Heart left ventricle (tissue), 16 donors: Measurements from ENCODE around the gene NINJ2. TPM values are rescaled to one million over a fixed set of nuclear protein-coding genes. Genes with fewer than 3 reads are reported as not detected.

Experiments
- ATAC-seq, 4 donors: fragments of 200-7000 bp; cut with Tn5 transposase; one replicate each; pipeline ENCODE4 v1.9.1; 2020 to 2022; ENCODE audit warnings: moderate library complexity in 4 of 4, mild to moderate bottlenecking in 3 of 4, moderate number of reproducible peaks in 1 of 4
- DNase-seq, 5 donors: peaks; one replicate each; pipeline ENCODE4 v3.0.0-alpha.2; 2020
- H3K27ac ChIP-seq, 12 donors: fragments of 200-600 bp; sonication (generic) in 4 of 12; one replicate each; pipeline versions ENCODE4 v1.5.0 to v1.8.0; 2016 to 2022; ENCODE audit warnings: mild to moderate bottlenecking in 2 of 12
- H3K27me3 ChIP-seq, 9 donors: fragments of 200-600 bp; sonication (generic) in 2 of 9; one replicate each; pipeline versions ENCODE4 v1.5.1 to v1.8.0; 2016 to 2022; ENCODE audit warnings: mild to moderate bottlenecking in 3 of 9
- H3K36me3 ChIP-seq, 9 donors: fragments of 200-600 bp; sonication (generic) in 2 of 9; one replicate each; pipeline versions ENCODE4 v1.5.0 to v1.8.0; 2018 to 2022; ENCODE audit warnings: mild to moderate bottlenecking in 2 of 9
- H3K4me1 ChIP-seq, 12 donors: fragments of 200-600 bp; sonication (generic) in 4 of 12; one replicate each; pipeline versions ENCODE4 v1.5.0 to v1.8.0; 2016 to 2022; ENCODE audit warnings: mild to moderate bottlenecking in 3 of 12
- H3K4me3 ChIP-seq, 12 donors: fragments of 200-600 bp; sonication (generic) in 4 of 12; one replicate each; pipeline versions ENCODE4 v1.5.0 to v1.8.0; 2017 to 2022; ENCODE audit warnings: mild to moderate bottlenecking in 9 of 12, moderate library complexity in 4 of 12
- H3K9me3 ChIP-seq, 12 donors: fragments of 200-600 bp; sonication (generic) in 4 of 12; one replicate each; pipeline versions ENCODE4 v1.5.0 to v1.8.0; 2016 to 2022; ENCODE audit warnings: mild to moderate bottlenecking in 1 of 12
- POLR2A ChIP-seq, 2 donors: fragments of 450-650 bp; IDR thresholded peaks; one replicate each; pipeline ENCODE4 v1.6.1; 2017; ENCODE audit warnings: antibody characterized with exemption in 2 of 2, mild to moderate bottlenecking in 2 of 2, moderate library complexity in 2 of 2
- WGBS, 4 donors: extraction: QIAGEN DNeasy Blood & Tissue Kit in 2 of 4; methylation state at CpG; one replicate each; pipeline versions ENCODE4 v1.1.5 to v1.1.7; 2013 to 2018; 5-methylcytosine and 5-hydroxymethylcytosine counted together
- intact Hi-C, 10 donors: fragments of 100-400 bp; cut with DNase I; formaldehyde crosslinking; loops; one replicate each; pipeline versions ENCODE4 v1.11.1 to v1.14.2; 2022
- polyA plus RNA-seq, 2 donors: library from polyadenylated mRNA; stranded (reverse); fragments of 200-250 nt; gene quantifications; one replicate each; pipeline ENCODE4 v1.2.3, GENCODE V29; 2013
- total RNA-seq, 9 donors: library from RNA; depleted of rRNA in 2 of 9; stranded (reverse); fragments of >200 nt in 2 of 9; fragmentation: NEBNext Ultra II Directional in 3 of 9; extraction: Animal tissue kit (Norgen Biotek cat#: 25700) in 3 of 9; gene quantifications; one replicate each; pipeline versions ENCODE4 v1.1.0 to v1.2.4, GENCODE V29; 2016 to 2023
- TF ChIP-seq, protein P1 (sequence below), 12 donors: fragments of 200-600 bp; sonication (generic) in 4 of 12; IDR thresholded peaks; one replicate each; pipeline versions ENCODE4 v1.5.0 to v1.8.0; 2018 to 2022; ENCODE audit warnings: antibody characterized with exemption in 12 of 12, mild to moderate bottlenecking in 5 of 12
- donor health status: ischemic (EF 13 %, LVEDD 7.1; RV severe dilation, severe dysfunction).
- donor health status: healthy with polysubstance abuse.
- donor health status: DM: no; HTN: yes; CAD: no.
- donor health status: DM: no; HTN: no; CAD: no.
- donor health status: ischemic (EF 25% LVEDD 6.9; RV normal size, moderate dysfunction).
- donor health status: ischemic (EF 25% LVEDD 5.7; RV mildly dilated, moderate dysfunction).
- donor health status: healthy.
- donor health status: DM: yes; HTN: yes; CAD: no.
- donor health status: ischemic (EF 35%, LVEDD 5.7; RV mildly dilated, moderate dysfunction).
- donor health status: nonischemic (EF 11% LVEDD 7.7; RV severe dilation, severe dysfunction).
- donor health status: DM: yes; HTN: yes; CAD: no.
- donor health status: PGD.
- donor health status: ischemic (EF 29% LVEDD 5.4; RV normal size, mild dysfunction).
- donor health status: nonischemic (EF 23%, LVEDD 6.1; RV moderate dilation, normal function).

Gene NINJ2
- total and polyA plus RNA-seq, 11 donors: 2.8 to 15.0 (median 5.2) TPM

- ATAC-seq: peak; percentile 42 to 60 (median 50)
- peaks cover 0 to 12% (median 0%) of the 10 kb centered on the region in 9 donors for H3K36me3 ChIP-seq
- H3K27me3 ChIP-seq: peaks cover 0 to 4% (median 0%) of the 10 kb centered on the region in 9 donors
- peak in 4 of 5 donors; percentile 44 to 69 (median 56) for DNase-seq
- WGBS, 4 donors: 12 to 25% (median 13%) methylated on average over 3 to 6 of the region's 6 CpGs
- H3K4me1 ChIP-seq: peaks cover 0 to 59% (median 30%) of the 10 kb centered on the region in 12 donors
- TF ChIP-seq, protein P1, sequence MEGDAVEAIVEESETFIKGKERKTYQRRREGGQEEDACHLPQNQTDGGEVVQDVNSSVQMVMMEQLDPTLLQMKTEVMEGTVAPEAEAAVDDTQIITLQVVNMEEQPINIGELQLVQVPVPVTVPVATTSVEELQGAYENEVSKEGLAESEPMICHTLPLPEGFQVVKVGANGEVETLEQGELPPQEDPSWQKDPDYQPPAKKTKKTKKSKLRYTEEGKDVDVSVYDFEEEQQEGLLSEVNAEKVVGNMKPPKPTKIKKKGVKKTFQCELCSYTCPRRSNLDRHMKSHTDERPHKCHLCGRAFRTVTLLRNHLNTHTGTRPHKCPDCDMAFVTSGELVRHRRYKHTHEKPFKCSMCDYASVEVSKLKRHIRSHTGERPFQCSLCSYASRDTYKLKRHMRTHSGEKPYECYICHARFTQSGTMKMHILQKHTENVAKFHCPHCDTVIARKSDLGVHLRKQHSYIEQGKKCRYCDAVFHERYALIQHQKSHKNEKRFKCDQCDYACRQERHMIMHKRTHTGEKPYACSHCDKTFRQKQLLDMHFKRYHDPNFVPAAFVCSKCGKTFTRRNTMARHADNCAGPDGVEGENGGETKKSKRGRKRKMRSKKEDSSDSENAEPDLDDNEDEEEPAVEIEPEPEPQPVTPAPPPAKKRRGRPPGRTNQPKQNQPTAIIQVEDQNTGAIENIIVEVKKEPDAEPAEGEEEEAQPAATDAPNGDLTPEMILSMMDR (IDR thresholded peaks at IDR 0.05): no peak
- TF ChIP-seq POLR2A (IDR thresholded peaks at IDR 0.05): no peak
- intact Hi-C loops: no loop called here
- H3K27ac ChIP-seq: peak overlapping the region in 7 of 12 donors; percentile 14 to 83 (median 54)
- H3K4me3 ChIP-seq: no peak overlapping the region
- no peaks in the 10 kb centered on the region for H3K9me3 ChIP-seq
These were observed 110.8 kb downstream of the NINJ2 start for GRCh38 chr12:552466-552865.

DNA sequence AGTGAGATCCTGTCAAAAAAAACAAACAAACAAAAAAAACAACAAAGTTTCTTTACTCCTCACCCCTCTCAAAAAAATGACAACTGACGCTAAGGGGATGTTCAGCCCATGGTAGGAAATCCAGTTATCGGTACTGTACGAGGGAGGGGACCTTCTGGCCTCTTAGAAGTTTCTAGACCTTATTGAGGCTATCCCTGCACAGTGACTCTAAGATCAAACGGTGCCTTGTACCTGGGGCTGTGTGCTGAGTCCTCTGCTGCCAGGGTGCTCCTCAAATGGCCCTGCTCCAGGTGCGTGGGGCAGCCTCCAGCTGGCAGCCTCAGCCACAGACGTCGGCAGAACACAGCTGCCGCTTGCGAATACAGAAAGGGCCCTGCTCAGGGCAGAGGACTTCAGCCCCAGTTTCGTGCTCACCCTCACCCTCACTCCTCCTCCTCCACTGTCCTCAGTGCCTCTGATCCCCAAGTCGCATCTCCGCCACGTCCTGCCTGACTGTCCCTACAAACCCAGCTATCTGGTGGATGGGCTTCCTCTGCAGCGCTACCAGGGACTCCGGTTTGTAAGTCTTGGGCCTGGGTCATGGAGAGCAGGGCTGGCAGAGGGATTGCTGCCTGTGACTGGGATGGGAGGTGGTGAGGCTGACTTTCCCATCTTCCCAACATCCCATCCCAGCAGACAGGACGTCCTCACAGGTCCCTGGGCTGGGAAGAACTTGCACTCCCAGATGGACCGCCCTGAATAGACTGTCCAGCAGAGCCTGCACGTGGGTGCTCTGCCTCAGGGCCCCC lies 112.6 kb downstream of the NINJ2 start:
- Histone ChIP-seq H3K27ac (peak overlapping the region in 11 of 12 donors; percentile 17 to 92 (median 73)), H3K36me3 (peaks cover 0 to 7% (median 0%) of the 10 kb centered on the region in 9 donors), H3K4me1 (peaks cover 0 to 69% (median 37%) of the 10 kb centered on the region in 12 donors), H3K9me3 (no peaks in the 10 kb centered on the region), H3K27me3 (peaks cover 0 to 13% (median 6%) of the 10 kb centered on the region in 9 donors), H3K4me3 (no peak overlapping the region)
- intact Hi-C loops: no loop called here
- peak; percentile 47 to 66 (median 60) for ATAC-seq
- peak in 4 of 5 donors; percentile 63 to 82 (median 73) for DNase-seq
- WGBS, 4 donors: 55 to 67% (median 58%) methylated on average over 17 to 18 of the region's 18 CpGs
- TF ChIP-seq POLR2A (IDR thresholded peaks at IDR 0.05): no peak
- TF ChIP-seq, protein P1 (IDR thresholded peaks at IDR 0.05): no peak

DNA sequence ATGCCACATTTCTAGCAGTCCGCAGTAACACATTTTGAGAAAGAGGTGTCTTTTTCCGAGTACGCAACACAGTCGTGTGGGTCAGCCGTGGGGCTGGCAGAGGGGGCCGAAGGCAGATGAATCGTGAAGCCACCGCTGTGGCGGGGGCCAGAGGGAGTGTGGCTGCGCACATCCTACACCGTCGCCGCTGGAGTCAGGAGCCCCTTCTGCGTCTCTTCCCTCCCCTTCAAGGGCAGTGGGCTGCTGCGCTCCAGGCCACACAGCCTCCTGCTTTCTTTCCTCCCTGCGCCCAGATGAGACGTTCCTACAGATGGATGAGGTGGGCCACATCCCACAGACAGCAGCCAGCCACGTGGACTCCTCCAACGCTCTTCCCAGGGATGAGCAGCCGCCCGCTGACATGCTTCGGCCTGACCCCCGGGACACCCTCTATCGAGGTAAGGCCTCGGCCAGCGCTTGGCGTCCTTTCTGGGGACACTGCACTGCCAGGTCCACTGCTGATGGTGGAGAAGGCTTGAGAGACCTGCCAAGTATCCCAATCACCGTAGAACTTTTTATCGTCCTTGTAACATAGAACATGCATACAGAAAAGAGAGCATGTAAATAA lies 113.7 kb downstream of the NINJ2 start:
- ATAC-seq: peak; percentile 3 to 27 (median 14)
- H3K27ac ChIP-seq: peak overlapping the region in 11 of 12 donors; percentile 38 to 92 (median 74)

More for the DNA sequence above, 113.7 kb downstream of the NINJ2 start:
- WGBS, 4 donors: 62 to 74% (median 71%) methylated on average over 27 to 29 of the region's 29 CpGs
- Histone ChIP-seq H3K4me1 (peaks cover 0 to 69% (median 35%) of the 10 kb centered on the region in 12 donors), H3K9me3 (no peaks in the 10 kb centered on the region), H3K4me3 (no peak overlapping the region), H3K27me3 (peaks cover 0 to 13% (median 6%) of the 10 kb centered on the region in 9 donors), H3K36me3 (peaks cover 0 to 7% (median 0%) of the 10 kb centered on the region in 9 donors)
- intact Hi-C loops: loop anchor here in 7 of 10 donors (5.0 to 10.0 kb wide), 3 partner anchors 47 to 107 kb away; no protein-coding TSS in a partner anchor
- TF ChIP-seq, protein P1 (IDR thresholded peaks at IDR 0.05): no peak
- TF ChIP-seq POLR2A (IDR thresholded peaks at IDR 0.05): no peak
- DNase-seq: peak in 2 of 5 donors; percentile 38 to 66
